GM18511 (cell line): ENCODE measurements around the gene SNX22.
A peak's percentile ranks its signal among the peaks of the same experiment; 100 is the strongest.

ENCODE experiments used
- ATAC-seq: cut with Tn5 transposase; IDR thresholded peaks from one replicate; pipeline ENCODE4 v1.9.1; 2021; ENCODE audit warnings: mild to moderate bottlenecking, moderate library complexity; ENCODE audit not compliant: unreplicated experiment

The SNX22 gene

GRCh38 chr15:64155802-64156651 lies 4.5 kb downstream of the SNX22 start:
- ATAC-seq, result no peak

- ATAC-seq, result no peak
Measured at GRCh38 chr15:64156652-64157331, 5.3 kb downstream of the SNX22 start.

- ATAC-seq, result no peak
Measured at GRCh38 chr15:64157599-64158125, 6.1 kb downstream of the SNX22 start.

GRCh38 chr15:64158363-64159134 lies 7.0 kb downstream of the SNX22 start:
- ATAC-seq, result no peak

- ATAC-seq, result no peak
Measured at GRCh38 chr15:64161688-64162477, 10.4 kb downstream of the SNX22 start.

GRCh38 chr15:64162478-64162868 lies 10.9 kb downstream of the SNX22 start:
- ATAC-seq, result peak; percentile 25

GRCh38 chr15:64162869-64163658 lies 11.5 kb downstream of the SNX22 start, which contains the start of gene PPIB:
PPIB (minus strand) TSS chr15:64163022; CDS start chr15:64162986, 36 bp downstream.
- peak; percentile 93 for ATAC-seq

GRCh38 chr15:64163659-64164362 lies 12.3 kb downstream of the SNX22 start:
- peak; percentile 15 for ATAC-seq

- ATAC-seq, result no peak
Measured at GRCh38 chr15:64164436-64164835, 12.9 kb downstream of the SNX22 start.

- ATAC-seq, result no peak
Measured at GRCh38 chr15:64166102-64166890, 14.8 kb downstream of the SNX22 start.

- peak; percentile 58 for ATAC-seq
Measured at GRCh38 chr15:64180235-64180824, 28.8 kb downstream of the SNX22 start.

- no peak for ATAC-seq
Measured at GRCh38 chr15:64182859-64183370, 31.4 kb downstream of the SNX22 start.

GRCh38 chr15:64185146-64185911 lies 33.8 kb downstream of the SNX22 start:
- ATAC-seq, result no peak

GRCh38 chr15:64187396-64188191 lies 36.1 kb downstream of the SNX22 start:
- no peak for ATAC-seq

- ATAC-seq, result no peak
Measured at GRCh38 chr15:64191971-64192830, 40.7 kb downstream of the SNX22 start.
